HG02973 (cell line): Measurements from ENCODE around the gene E2F3.
"Not testable (repeated sequence)": the region's sequence is repeated elsewhere in the genome, so short reads cannot be mapped to it uniquely, and the experiment has no call there.

ENCODE experiments used
- ATAC-seq: cut with Tn5 transposase; IDR thresholded peaks from one replicate; pipeline ENCODE4 v1.9.1; 2021; ENCODE audit warnings: moderate library complexity; ENCODE audit not compliant: unreplicated experiment

Gene E2F3

DNA sequence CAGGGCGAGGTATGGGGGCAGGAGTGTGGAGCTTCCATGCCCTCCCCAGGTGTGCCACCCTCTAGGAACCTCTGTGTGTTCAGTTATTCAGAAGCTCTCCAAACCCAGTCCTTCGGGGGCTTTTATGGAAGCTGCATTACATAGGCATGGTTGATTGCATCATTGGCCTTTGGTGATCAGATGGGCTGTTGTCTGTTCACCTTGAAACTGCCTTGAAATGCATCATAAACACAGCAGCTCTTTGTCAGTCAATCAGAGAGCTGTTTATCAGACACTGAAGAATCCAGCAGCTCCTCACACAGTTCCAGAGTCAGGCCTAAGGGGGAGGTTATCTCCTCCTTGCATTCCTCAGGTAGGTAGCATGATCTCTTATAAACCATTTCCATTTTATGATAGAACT, 62.4 kb downstream of the E2F3 start:
- ATAC-seq, result no peak

DNA sequence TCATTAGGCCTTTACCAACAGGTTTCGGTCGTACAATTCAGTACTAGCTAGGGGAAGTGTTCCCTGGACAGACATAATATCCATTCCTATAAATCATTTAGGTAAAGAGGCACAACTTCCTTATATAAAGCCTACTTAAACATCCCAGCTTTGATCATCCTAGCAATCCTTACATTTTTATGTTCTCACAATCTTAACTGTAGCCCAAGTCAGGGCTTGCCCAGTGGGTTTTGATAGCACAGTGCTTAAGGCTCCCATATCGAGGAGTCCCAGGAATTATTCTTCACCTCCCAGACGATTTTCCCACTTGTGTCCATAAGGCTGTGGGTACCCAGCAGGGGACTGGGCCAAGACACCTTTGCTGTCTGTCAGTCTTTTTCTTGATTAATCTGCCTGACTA, 63.2 kb downstream of the E2F3 start:
- no peak for ATAC-seq

DNA sequence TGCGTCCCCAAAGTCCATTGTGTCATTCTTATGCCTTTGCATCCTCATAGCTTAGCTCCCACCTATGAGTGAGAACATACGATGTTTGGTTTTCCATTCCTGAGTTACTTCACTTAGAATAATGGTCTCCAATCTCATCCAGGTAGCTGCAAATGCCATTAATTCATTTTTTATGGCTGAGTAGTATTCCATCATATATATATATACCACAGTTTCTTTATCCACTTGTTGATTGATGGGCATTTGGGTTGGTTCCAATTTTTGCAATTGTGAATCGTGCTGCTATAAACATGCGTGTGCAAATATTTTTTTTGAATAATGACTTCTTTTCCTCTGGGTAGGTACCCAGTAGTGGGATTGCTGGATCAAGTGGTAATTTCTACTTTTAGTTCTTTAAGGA, 63.9 kb downstream of the E2F3 start:
- not testable (repeated sequence) for ATAC-seq

DNA sequence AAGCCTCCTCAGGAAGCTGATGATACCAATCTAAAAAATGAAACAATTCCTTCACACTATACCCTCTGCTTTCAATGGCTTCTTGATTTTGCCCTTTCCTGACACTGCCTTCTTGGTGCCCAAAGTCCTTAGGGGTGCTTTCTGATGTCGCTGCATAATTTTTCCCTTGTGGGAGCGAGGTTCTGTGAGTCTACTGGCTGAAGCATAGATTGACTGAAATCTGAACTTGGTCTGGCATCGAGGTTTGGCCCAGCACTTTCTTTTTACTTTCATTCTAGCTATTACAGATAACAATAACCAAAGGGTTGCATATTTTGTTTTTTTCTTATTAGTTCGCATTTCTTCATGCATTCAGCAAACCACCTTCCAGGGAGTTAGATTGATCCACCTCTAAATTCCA, 65.8 kb downstream of the E2F3 start:
- ATAC-seq, result peak; percentile 49

DNA sequence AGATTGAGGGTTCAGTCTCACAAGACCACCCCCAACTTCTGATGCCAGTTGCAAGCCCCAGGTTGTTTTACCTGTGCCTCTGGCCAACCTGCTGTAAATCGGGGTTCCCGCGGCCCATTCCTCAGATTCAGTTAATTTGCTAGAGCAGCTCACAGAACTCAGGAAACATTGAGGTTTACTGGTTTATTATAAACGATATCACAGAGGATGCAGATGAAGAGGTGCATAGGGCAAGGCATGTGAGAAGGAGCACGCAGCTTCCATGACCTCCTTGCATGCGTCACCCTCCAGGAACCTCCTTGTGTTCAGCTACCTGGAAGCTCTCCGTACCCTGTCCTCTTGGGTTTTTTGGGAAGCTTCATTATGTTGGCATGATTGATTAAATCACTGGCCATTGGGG, 66.5 kb downstream of the E2F3 start:
- ATAC-seq, result no peak

DNA sequence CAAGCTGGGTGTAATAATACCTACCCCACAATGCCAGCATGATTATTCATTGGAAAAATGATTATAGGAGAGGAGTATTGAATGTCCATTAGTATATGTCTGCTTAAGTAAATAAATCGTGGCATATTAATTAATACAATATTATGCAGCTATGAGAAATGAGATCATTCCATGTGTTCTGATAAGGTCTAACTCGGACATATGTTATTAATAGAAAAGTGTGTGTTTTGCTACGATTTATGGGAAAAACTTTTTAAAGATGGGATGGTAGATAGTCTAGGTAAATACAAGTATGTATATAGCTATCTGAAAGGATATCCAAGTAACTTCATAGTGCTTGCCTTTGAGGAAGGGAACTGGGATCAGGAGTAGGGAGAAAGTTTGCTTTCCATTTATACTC, 71.1 kb downstream of the E2F3 start:
- no peak for ATAC-seq

DNA sequence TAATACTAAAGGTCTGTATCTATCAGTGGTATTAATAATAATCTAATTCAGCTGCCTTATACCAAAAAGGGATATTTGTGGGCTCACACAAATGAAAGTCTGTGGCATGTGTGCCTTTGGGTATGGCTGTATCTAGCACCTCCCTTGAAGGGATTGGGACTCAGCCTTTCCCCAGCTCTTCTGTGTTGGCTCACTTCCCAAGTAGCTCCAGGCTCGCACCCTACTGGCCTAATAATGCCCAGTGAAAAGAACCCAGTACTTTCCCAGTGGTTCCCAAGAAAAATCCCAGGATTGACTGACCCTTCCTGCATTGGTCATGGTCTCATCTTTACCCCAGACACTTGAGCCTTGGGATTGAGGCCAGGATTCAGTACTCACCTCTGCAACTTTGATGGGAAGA, 71.8 kb downstream of the E2F3 start:
- ATAC-seq, result no peak

DNA sequence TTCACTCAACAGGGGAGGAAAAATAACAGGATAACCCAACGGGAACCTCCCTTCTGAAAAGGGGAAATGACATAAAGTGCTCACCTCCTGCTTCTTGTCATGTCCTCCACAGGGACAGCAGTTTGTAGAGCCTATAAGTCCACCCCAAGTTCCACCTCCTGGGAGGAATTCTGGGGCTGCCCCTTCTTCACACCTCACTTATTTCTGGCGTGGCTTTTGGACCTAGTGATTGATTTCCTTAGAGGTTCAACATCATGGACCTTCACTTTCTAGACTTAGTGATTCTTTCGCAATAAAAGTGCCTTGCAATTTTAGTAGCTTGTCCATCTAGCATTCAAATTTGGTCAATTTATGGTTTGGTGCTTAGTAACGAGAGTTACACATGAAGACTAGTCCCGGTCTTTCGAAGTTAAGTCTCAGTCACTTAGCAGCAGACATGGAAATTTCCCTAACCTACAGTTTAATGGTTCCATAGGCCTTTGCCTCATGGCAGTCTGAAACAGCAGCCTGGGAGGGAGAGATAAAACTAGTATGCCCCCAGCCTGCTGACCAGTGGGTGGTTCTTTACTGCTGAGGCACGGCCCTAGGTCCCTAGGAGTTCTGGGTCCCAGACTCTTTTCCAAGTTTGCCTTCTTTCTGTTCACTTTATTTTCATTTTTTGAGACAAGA, 73.3 kb downstream of the E2F3 start:
- ATAC-seq, result no peak

DNA sequence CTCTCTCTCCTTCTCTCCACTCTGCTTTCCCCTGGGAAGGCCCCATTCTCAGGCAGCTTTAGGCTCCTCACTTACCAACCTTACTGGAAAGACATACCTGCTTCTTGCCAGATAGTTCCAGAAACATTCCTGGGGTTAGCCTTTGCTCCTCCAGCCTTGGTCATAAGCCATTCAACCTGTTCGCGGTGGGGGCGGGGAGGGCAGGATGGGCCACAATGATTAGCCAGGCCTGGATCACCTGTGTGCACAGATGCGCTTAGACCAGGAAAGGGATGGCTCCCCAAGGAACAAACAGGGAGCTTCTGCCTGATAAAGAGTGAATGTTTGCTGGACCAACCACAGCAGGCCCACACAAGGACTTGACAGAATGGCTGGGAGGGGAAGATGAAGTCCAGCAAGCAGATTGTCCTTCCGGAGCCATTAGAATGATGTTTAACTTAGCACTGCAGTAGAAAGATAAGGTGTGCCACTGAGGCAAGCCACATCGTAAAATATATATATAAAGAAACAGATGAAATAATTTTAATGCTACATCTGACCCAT, 74.9 kb downstream of the E2F3 start:
- no peak for ATAC-seq

DNA sequence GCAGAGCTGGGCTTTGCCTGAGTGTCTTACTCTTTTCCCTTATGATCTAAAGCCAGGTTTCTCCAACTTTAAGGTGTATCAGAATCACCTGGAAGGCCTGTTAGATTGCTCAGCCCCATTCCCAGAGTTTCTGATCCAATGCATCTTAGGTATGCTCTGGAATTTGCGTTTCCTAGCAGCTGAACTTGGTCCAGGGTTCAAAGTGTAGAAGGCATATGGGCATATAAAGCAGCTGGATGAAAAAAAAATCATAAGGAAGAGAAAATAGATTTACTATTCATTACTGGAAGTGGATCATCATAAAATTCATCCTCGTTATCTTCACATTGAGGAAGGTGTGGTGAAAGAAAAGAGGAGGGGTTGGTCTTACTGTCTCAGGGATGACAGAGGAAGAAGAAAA, 75.8 kb downstream of the E2F3 start:
- ATAC-seq, result no peak

DNA sequence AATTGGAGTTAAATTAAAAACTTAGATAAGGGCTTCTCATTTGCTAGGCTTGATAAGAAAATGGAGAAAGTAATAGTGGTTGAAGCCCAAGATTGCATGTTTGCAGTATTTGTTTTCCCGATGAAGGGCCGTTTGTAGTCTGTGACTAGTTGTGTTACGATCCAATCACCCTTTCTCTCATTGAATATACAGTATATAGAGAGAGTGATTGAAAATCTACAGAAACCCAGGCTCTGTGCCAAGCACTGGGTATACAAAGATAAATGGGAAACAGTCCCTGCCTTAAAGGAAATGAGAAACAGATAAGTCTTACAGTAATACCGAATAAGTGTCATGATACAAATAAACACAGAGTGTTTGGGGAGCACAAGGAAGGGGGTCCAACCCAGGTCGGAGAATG, 77.4 kb downstream of the E2F3 start:
- ATAC-seq, result no peak

DNA sequence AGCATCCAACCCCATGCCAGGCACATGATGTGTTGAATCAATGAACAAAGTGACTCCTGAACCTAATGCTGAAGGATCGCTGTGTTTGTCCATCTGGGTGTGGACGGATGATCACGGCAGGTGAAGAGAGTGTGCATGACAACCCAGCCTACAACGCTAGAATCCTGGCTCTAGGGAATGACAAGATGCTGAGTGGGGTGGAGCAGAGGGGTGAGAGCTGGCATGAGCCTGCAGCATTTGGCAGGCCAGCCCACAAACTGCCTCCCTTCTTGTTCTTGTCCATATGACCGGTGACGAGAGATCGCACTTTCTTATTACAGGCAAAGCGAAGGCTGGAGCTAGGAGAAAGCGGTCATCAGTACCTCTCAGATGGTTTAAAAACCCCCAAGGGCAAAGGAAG, 77.8 kb downstream of the E2F3 start:
- no peak for ATAC-seq

DNA sequence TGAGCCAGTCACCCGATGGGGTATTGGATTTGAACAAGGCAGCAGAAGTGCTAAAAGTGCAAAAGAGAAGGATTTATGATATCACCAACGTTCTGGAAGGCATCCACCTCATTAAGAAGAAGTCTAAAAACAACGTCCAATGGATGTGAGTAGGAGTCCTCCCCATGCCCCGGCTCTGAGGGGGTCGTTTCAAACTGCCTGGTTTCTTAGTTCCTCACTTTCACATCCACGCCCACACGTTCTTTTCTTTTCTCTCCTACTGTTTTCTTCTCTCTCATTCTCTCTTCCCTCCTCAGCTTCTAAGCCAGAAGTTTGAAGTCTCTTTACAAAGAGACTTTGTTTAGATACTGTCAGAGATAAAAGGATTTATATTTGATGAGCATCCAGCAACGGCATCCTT, 79.6 kb downstream of the E2F3 start:
- ATAC-seq, result no peak

DNA sequence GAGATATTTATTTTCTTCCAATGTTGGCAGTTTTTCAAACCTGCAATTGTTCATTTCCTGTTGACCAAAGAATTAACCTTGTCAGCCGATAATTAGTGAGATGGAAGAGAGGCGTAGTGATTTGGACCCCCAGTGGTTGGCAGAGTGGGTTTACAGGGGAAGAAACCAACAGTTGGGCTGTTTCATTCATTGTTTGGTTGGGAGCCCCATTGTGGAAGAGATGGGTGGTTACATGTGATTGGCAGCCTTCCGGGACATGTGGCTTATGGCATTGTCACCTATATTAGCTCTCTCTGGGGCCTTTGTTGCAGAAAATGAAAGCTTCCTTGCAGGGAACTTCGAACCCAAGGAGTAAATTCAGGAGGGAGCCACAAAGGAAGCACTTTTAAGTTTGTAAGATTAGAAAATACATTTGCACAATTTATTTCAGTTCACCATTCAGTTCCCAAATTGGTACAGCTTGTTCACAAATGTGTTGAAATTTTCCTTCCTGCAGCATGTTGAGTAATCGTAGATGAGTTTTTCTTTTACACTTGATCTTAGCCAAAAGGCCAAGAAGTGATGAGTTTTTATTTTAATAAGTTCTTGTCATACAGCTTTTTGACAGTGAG, 82.3 kb downstream of the E2F3 start:
- no peak for ATAC-seq

DNA sequence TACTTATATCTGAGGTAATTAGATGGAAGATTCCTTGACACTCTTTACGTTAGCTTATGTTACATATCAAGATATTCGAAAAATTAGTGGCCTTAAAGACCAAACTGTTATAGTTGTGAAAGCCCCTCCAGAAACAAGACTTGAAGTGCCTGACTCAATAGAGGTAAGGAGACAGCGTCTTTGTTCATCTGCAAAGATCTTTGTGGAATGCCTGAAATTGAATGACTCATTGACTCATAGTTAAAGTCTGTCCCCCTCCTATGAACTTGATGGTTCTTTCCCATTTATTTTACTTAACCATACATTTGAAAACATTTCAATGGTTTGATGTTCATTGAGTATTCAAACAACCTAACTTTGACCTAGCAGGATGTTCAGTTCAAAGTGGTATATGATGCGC, 85.0 kb downstream of the E2F3 start:
- ATAC-seq, result no peak

DNA sequence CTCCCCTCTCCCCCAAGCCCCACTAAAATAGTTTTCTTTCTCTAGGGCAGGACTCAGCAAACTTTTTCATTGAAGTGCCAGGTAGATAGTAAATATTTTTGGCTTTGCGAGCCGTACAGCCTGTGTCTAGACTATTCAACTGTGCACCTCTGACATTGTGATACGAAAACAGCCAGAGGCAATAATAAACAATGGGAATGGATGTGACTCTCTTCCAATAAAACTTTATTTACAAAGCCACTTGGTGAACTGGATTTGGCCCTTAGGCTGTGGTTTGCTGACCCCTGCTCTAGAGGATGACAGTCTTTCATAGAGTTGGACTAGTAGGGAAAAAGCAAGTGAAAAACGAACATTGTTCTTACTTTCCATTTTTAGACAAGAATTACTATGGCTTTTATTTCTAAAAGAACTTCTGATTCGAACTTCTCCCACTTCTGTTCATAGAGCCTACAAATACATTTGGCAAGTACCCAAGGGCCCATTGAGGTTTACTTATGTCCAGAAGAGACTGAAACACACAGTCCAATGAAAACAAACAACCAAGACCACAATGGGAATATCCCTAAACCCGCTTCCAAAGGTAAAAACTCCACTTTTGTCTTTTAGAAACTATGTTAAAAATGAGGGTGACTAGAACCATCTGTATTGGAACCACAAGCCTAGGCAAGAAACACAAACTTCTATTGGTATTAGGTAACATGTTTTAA, 86.1 kb downstream of the E2F3 start:
- no peak for ATAC-seq

DNA sequence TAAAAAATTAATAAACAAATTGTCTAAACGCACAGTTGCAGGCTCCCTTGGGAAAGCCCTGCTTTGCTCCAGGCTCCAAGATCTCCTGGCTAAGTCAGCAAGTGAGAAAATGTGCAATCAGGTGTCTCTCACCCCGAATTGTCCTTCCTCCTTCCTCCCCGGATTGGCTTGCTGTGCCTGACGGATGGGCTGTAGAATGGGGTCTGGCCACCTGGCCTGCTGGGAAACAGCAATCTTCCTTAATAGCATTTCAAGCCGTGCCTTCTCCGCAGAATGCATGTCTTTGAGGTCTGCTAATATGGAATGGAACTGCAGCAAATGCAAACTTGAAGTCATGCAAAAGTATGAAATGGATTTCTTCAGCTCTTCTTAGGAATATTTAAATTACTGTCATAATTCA, 88.9 kb downstream of the E2F3 start:
- ATAC-seq, result no peak

DNA sequence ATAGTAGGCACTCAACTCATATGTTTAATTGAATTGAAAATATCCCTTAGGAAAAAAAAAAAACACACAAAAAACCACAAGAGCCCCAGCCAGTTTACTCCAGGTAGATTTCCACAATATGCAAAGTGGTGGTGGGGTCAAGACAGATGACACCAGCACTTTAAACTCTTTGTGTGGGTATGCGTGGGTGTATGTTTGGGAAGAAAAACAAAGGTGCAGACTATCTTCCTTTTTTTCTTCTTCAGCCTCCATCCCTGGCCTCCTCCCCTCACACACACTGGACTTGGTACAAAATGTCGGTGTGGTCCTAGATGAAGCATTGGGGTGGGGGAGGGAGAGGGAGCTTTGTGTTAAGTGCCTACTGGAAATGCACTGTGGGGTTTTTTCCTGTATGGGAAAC, 90.4 kb downstream of the E2F3 start:
- ATAC-seq, result no peak

DNA sequence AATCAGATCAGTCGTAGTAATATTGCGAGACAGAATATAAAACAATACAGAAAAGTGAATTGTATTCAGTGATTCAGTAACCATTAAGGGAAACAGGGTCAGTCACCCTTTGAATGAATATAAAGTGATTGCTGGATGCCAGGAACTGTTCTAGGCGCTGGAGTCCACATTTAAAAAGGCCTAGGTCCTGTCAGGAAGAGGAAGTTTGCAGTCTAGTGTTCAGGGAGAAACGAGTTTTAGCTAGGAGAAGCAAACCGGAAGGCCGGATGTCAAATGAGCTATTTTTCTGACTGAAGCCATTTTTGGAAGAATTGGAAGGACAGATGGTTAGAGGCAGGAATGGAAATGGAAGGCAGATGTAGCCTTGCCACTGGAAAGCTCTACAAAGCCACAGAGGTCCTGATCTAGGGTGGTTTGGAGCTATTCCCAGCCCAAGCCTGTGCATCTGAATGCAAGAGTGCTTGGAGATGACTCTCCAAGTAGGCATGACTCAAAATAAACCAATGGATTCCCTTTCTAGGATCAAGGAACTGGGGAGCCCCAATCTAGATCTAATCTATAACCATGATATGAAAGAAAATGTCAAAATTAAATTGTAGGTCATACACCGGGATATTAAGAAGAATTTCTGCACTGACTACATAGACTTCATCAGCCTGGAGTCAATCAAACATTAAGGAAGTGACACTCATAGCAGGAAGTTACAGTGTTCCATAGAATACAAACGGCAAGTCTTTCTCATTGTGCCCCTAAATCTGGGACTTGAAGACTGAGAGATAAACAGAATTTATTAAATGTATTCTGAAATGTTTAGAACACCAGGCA, 95.7 kb downstream of the E2F3 start:
- ATAC-seq, result no peak

DNA sequence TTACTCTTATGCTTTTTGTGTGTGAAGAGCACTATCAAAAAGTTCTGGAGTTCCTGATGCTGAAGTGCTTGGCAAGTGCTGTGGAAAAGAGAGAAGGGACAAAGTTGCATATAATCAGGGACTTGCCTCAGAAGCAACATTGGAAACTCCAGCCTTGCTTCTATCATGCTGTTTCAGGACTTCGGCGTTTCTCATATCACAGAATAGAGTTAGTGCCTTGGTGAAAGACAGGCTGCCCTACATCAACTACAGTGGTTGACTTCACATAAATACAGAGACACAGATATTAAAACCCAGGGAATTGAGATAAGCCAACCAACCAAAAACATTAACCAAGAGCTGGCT, 96.3 kb downstream of the E2F3 start:
- ATAC-seq, result no peak

DNA sequence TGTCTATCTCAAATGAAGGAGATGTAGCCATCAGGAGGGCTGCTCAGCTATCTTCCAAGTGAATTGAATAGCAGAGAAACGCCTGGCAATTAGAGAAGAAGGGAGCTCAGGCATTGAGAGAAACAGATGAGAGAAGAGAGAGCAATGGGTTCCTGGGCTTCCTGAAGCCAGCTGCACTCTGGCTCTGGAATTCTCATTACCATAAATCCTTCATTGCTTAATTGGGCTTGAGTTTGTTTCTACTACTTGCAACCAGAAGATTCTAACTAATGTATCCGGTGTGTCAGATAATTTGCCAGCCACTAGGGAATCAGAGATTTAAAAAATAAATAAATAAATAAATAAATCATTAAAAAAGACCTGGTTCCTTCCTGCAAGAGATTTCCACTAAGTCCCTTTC, 107.5 kb downstream of the E2F3 start:
- ATAC-seq, result no peak

DNA sequence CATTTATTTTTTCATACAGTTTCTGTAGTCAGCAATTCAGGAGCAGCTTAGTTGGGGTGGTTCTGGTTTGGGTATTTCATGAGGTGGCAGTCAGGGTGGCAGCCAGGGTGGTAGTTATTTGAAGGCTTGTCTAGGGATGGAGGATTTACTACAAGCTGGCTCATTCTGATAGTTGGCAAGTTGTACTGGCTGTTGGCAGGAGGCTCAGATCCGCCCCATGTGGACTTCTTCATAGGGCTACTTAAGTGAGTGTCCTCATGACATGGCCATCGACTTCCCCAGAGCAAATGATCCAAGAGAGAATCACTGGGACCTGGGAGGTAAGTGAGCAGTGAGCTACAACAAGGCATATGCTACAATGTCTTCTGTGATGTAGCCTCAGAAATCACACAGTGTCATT, 110.2 kb downstream of the E2F3 start:
- ATAC-seq, result no peak
